MM.1S (cell line): ENCODE results near the gene GPNMB.

Experiments
- EZH2 ChIP-seq: fragments of 300-600 bp; sonication (generic); optimal IDR thresholded peaks from 2 replicates; pipeline ENCODE3; 2017; ENCODE audit warnings: low read depth, mild to moderate bottlenecking, antibody characterized with exemption, low read length, mixed read lengths
- EZH2phosphoT487 ChIP-seq: fragments of 300-600 bp; sonication (generic); IDR thresholded peaks from 2 replicates; pipeline ENCODE4 v1.6.1; 2018; ENCODE audit warnings: antibody characterized with exemption, low read length
- TF ChIP-seq, protein P1 (sequence below): fragments of 300-600 bp; sonication (generic); IDR thresholded peaks from 2 replicates; pipeline ENCODE4 v1.5.1; 2016; ENCODE audit warnings: antibody characterized with exemption, low read length, mixed read lengths

DNA sequence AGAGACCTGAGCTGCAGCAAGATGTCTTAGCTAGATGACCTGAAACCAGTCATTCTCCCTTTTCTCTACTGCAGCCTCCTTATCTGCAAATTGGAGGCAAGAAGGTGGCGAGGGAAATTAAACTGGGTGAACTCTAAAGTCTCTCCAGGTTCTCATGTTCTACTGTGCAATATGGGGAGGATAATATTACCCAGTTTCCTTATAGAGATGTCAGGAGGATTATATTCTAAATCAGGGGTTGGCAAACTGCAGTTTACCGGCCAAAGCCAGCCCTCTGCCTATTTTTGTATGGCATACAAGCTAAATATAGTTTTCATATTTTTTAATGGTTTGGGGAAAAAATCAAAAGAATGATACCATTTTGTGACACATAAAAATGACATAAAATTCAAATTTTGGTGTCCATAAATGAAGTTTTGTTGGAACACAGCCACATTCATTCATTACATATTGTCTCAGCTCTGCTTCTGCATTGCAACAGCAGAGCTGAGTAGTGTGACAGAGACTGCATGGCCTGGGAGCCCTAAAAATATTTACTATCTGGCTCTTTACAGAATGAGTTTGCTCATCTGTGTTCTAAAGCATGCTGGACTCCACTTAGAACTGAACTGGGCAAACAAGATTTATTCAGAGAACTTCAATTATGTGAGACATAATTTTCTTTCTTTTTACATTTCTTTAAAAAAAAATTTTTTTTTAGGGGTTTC lies 33.4 kb downstream of the GPNMB start:
- TF ChIP-seq, protein P1, sequence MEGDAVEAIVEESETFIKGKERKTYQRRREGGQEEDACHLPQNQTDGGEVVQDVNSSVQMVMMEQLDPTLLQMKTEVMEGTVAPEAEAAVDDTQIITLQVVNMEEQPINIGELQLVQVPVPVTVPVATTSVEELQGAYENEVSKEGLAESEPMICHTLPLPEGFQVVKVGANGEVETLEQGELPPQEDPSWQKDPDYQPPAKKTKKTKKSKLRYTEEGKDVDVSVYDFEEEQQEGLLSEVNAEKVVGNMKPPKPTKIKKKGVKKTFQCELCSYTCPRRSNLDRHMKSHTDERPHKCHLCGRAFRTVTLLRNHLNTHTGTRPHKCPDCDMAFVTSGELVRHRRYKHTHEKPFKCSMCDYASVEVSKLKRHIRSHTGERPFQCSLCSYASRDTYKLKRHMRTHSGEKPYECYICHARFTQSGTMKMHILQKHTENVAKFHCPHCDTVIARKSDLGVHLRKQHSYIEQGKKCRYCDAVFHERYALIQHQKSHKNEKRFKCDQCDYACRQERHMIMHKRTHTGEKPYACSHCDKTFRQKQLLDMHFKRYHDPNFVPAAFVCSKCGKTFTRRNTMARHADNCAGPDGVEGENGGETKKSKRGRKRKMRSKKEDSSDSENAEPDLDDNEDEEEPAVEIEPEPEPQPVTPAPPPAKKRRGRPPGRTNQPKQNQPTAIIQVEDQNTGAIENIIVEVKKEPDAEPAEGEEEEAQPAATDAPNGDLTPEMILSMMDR: no peak
- no peak for TF ChIP-seq EZH2phosphoT487
- TF ChIP-seq EZH2: no peak
